ENCODE data around the gene ALDH1L1. TPM values are rescaled to one million over a fixed set of nuclear protein-coding genes. Genes with fewer than 3 reads are reported as not detected.

Gene ALDH1L1
- total RNA-seq, 2 experiments from 2014 or later = not detected

GRCh38 chr3:126121632-126122031, 58.8 kb downstream of the ALDH1L1 start:
- intact Hi-C loops (cut with micrococcal nuclease) = no loop called here
- Mint-ChIP-seq H3K4me3 (no peak overlapping the region), H3K9me3 (no peaks in the 10 kb centered on the region), H3K27me3 (no peaks in the 10 kb centered on the region), H3K4me1 (ENCODE audit: low read depth) (no peaks in the 10 kb centered on the region), H3K27ac (no peak overlapping the region), H3K36me3 (ENCODE audit: low read depth) (no peaks in the 10 kb centered on the region)
- no peak for TF ChIP-seq CTCF (IDR thresholded peaks at IDR 0.05)
- ChIA-PET POLR2A (no interaction called here), CTCF (interaction anchor here (1.0 kb wide), 1 partner anchor 12 kb away, joined by 3 read pairs; no protein-coding TSS in a partner anchor)
- ATAC-seq (no peak), DNase-seq (no peak)

GRCh38 chr3:126121074-126121473, 59.3 kb downstream of the ALDH1L1 start:
- ATAC-seq (no peak), DNase-seq (no peak)
- CTCF ChIA-PET = interaction anchor here (1.0 kb wide), 1 partner anchor 13 kb away, joined by 3 read pairs; no protein-coding TSS in a partner anchor
- no peaks in the 10 kb centered on the region for H3K36me3 Mint-ChIP-seq (ENCODE audit: low read depth)
- H3K9me3 Mint-ChIP-seq = no peaks in the 10 kb centered on the region
- no peaks in the 10 kb centered on the region for H3K27me3 Mint-ChIP-seq
- POLR2A ChIA-PET = no interaction called here
- H3K4me3 Mint-ChIP-seq = no peak overlapping the region
- H3K27ac Mint-ChIP-seq = no peak overlapping the region
- TF ChIP-seq CTCF (IDR thresholded peaks at IDR 0.05) = no peak
- intact Hi-C loops (cut with micrococcal nuclease) = no loop called here
- H3K4me1 Mint-ChIP-seq (ENCODE audit: low read depth) = no peaks in the 10 kb centered on the region

GRCh38 chr3:126119976-126120375, 60.4 kb downstream of the ALDH1L1 start:
- Mint-ChIP-seq H3K4me3 (no peak overlapping the region), H3K36me3 (ENCODE audit: low read depth) (no peaks in the 10 kb centered on the region), H3K27me3 (no peaks in the 10 kb centered on the region), H3K4me1 (ENCODE audit: low read depth) (no peaks in the 10 kb centered on the region), H3K9me3 (no peaks in the 10 kb centered on the region), H3K27ac (no peak overlapping the region)
- no peak for TF ChIP-seq CTCF (IDR thresholded peaks at IDR 0.05)
- ChIA-PET POLR2A (no interaction called here), CTCF (interaction anchor here (1.5 kb wide), 1 partner anchor 14 kb away, joined by 3 read pairs; no protein-coding TSS in a partner anchor)
- ATAC-seq = no peak
- no peak for DNase-seq
- intact Hi-C loops (cut with micrococcal nuclease) = no loop called here

- CTCF ChIA-PET = interaction anchor here (1.5 kb wide), 1 partner anchor 15 kb away, joined by 3 read pairs; no protein-coding TSS in a partner anchor
- no peak overlapping the region for H3K4me3 Mint-ChIP-seq
- DNase-seq = no peak
- no peak for TF ChIP-seq CTCF (IDR thresholded peaks at IDR 0.05)
- H3K27ac Mint-ChIP-seq = no peak overlapping the region
- H3K4me1 Mint-ChIP-seq (ENCODE audit: low read depth) = no peaks in the 10 kb centered on the region
- no peaks in the 10 kb centered on the region for H3K9me3 Mint-ChIP-seq
- H3K27me3 Mint-ChIP-seq = no peaks in the 10 kb centered on the region
- POLR2A ChIA-PET = no interaction called here
- no peaks in the 10 kb centered on the region for H3K36me3 Mint-ChIP-seq (ENCODE audit: low read depth)
- intact Hi-C loops (cut with micrococcal nuclease) = no loop called here
- no peak for ATAC-seq
These were observed 61.2 kb downstream of the ALDH1L1 start for GRCh38 chr3:126119008-126119675.

- Mint-ChIP-seq H3K27ac (no peak overlapping the region), H3K36me3 (ENCODE audit: low read depth) (no peaks in the 10 kb centered on the region), H3K4me1 (ENCODE audit: low read depth) (no peaks in the 10 kb centered on the region), H3K27me3 (no peaks in the 10 kb centered on the region), H3K9me3 (no peaks in the 10 kb centered on the region), H3K4me3 (no peak overlapping the region)
- TF ChIP-seq CTCF (IDR thresholded peaks at IDR 0.05) = no peak
- DNase-seq (no peak), ATAC-seq (no peak)
- intact Hi-C loops (cut with micrococcal nuclease) = no loop called here
- CTCF ChIA-PET = interaction anchor here (1.5 kb wide), 1 partner anchor 15 kb away, joined by 3 read pairs; no protein-coding TSS in a partner anchor
- POLR2A ChIA-PET = no interaction called here
These were observed 61.8 kb downstream of the ALDH1L1 start for GRCh38 chr3:126118591-126118990.
